Measurements from ENCODE around the gene FAM171A1.

- TF ChIP-seq CTCF (conservative IDR thresholded peaks at IDR 0.05 in 1 of 2, IDR thresholded peaks at IDR 0.05 in 1 of 2; ENCODE audit: low read depth in 1 of 2, low read length in 2 of 2) = no peak
- TF ChIP-seq EZH2 (IDR thresholded peaks at IDR 0.05; ENCODE audit: low read length, missing control alignments) = no peak
Measured at GRCh38 chr10:15295537-15296325, 75.4 kb downstream of the FAM171A1 start.

Data from fibroblast of lung (primary cell).